GM19023 (cell line): Measurements from ENCODE around the gene SLC2A13.
"Not testable (repeated sequence)": the region's sequence is repeated elsewhere in the genome, so short reads cannot be mapped to it uniquely, and the experiment has no call there.

Experiments used
- ATAC-seq: cut with Tn5 transposase; IDR thresholded peaks from one replicate; pipeline ENCODE4 v1.9.1; 2021; ENCODE audit warnings: mild to moderate bottlenecking, moderate library complexity; ENCODE audit not compliant: unreplicated experiment

Gene SLC2A13

DNA sequence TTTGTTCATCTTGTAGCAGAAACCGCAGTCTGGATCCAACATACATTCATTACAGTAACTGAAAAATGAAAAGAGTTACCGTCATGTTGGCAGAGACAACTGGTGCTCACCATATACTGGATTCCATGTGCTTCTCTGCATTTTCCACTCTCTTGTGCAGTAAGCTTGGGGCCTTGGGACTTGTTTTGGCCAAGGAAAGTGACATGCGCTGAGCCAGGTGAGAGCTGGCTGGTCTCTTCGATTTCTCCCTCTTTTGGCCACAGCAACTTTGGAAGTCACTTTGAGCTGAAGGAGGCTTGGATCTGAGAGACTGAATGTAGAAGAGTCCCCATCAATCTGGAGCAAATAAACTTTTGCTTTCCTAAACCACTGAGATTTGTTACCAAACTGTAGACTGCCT, 275.7 kb downstream of the SLC2A13 start:
- ATAC-seq = no peak

DNA sequence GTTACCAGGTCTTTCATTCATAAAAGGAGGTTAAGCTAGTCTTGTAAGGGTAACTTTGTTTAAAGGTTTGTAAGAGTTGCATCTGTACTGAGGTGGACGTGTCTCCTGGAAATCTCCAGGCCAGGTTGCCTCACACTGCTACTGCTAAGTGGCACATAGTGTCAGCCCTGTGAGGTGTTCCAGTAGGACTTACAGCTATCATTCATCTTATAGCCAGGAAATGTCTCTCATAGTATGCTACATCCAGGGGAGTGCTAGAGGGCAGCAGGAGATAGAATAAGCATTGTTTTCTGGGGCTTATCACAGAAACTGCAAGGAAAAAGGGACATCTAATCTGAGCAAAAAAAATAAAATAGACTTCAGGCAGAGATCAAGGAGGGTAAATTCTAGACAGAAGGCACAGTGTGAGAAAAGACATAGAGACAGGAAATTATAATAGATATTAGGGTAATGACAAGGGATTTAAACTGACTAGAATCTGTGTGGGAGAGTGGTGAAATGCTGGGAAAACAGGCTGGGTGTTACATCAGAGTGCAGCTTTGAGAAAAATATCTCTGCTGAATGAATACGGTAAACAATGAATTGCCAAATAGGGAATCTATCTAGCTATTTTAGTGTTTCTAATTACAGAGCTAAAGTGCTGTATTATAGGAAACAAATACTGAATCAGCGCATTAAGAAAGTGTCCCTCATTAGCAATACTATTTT, 281.2 kb downstream of the SLC2A13 start:
- no peak for ATAC-seq

DNA sequence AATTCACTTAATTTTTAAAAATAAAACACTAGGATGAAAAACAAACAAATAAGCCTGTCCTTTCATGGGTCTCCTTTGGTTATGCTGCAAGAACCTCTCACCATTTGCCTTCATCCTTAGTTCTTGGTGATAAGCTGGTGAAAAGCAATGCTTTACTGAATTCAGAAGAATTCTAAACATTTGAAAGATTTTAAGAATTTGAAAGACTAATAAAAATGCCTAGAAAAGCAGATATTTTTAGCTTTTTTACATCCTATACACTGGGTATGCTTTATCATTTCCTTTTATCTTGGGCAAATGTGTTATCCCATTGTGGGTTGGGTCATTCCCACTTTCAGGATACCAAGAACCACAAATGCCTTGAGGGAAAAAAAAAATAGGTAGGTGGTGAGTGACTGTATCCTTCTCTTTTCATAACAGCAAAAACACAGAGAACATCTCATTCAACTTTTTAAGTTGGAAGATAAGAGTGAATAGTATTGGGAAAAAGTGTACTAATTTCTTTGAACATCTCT, 289.2 kb downstream of the SLC2A13 start:
- no peak for ATAC-seq

DNA sequence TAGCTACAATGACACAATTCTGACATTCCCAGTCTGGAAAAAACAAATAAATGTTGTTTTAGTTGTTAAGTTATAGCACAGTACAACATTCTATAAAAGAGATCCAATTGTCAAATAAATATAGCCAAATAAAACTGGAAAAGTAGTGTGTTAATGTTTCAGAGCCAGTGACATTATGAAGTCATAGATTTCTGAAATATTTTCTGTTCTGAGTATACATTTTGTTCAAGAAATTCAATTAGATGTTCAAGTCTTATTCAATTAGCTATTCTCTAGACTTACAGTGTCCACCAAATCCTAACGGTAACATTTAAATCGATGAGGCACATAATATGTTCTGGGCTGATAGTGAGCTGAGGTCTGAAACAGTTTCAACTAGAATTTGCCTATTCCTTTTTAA, 290.1 kb downstream of the SLC2A13 start:
- no peak for ATAC-seq

DNA sequence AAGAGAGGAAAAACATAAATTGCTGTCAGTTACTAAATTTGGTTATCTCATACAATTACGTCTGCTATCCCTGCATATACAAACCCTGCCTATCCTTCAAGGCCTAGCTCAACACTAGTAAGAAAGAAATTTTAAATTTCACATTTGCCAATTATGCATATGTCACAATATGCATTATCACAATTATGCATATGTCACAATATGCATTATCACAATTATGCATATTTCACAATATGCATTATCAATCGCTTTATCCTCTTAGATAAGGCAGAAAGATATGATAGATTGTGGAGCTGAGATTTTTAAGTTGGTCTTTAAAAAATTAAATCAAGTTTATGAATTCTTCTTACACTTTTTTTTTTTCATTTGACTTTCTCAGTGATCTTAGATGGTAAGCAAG, 291.3 kb downstream of the SLC2A13 start:
- ATAC-seq = no peak

DNA sequence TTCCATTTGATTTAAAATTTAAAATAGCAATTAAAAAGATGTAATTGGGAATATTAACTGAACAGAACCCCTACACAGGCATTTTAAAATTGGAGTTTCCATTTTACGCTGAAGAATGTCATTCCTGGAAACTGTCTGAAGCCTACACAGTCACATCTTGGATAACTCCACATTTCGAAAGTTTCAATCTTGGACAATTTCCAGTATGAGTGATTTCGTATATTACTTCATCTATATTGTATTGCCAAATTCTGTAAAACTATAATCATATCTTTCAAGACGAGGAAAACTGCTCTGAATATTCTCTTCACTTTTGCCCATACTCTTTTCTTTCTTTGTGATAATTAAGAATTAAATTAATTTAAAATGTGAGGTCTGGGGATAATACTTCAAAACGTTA, 292.1 kb downstream of the SLC2A13 start:
- ATAC-seq = no peak

DNA sequence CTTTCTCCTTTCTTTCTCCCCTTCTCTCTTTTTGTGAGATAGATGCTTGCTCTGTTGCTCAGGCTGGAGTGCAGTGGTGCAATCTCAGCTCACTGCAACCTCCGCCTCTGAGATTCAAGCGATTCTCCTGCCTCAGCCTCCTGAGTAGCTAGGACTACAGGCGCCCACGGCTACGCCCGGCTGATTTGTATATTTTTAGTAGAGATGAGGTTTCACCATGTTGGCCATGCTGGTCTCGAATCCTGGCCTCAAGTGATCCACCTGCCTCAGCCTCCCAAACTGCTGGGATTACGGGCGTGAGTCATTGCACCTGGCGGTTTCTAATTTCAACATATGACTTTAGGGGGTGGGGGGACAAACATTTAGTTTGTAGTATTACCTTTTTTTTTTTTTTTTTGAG, 293.4 kb downstream of the SLC2A13 start:
- ATAC-seq = not testable (repeated sequence)

DNA sequence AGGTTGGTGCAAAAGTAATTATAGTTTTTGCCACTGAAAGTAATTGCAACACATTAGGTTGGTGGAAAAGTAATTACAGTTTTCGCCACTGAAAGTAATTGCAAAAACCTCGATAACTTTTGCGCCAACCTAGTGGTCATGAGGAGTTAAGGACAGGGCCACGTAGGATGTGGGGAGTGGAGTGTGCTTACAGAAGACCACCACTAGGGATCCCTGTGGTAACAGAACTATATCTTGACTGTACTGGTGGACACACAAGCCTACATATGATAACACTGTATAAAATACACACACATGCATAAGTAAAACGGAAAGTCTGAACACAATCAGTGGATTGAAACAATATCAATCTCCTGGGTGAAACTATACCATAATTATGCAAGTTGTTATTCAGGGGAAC, 298.8 kb downstream of the SLC2A13 start:
- ATAC-seq = no peak

DNA sequence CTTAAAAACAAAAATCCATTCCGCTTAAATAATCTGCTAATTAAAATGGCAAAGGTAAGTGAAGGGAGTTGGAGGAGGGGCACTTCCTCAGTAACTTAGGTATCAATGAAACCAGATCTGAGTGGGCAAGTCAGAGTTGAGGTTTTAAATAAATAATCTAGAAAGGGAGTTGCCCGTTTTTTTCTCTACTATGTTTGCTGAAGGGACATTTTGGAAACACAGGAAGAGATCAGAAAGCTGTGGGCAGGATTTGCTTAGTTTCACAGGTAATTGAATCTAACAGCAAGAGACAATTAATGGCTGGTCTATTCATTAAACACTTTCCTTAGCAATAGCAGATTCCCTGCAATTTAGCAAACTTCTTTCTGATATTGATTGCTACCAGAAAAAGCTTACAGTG, 300.2 kb downstream of the SLC2A13 start:
- no peak for ATAC-seq

DNA sequence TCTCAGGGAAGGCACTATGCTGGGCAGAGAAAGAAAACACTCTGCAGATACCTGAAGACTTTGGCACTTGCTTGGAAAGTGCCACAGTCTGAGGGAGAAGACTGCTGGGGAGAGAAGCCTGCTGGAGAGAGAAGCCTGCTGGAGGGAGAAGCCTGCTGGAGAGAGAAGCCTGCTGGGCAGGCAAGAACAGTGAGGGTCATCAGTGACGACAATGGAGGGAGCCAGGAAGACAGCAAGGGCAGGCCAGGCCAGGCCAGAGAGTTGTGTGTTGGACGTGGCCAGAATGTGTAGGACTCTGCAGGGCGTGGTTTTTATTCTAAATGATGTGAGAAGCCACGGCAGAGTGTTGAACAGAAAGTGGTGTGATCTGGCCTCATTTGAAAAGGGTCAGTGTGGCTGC, 301.0 kb downstream of the SLC2A13 start:
- no peak for ATAC-seq

DNA sequence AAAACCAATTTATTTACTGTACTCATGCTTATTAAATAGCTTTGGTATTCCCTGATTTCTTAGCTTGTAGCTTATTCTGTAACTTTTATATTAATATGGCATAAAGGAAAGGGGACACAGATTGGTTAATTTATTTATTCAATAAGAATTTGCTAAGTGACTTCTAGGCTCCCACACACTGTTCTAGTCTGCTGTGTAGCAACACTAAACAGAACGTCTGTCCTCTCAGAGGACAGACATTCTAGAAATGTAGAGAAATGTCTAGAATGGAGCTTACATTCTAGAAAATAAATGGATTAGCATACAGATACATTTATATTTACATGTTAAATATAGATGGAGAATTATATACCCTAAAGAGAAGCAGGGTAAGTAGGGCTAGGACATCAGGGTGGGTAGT, 301.4 kb downstream of the SLC2A13 start:
- ATAC-seq = no peak

DNA sequence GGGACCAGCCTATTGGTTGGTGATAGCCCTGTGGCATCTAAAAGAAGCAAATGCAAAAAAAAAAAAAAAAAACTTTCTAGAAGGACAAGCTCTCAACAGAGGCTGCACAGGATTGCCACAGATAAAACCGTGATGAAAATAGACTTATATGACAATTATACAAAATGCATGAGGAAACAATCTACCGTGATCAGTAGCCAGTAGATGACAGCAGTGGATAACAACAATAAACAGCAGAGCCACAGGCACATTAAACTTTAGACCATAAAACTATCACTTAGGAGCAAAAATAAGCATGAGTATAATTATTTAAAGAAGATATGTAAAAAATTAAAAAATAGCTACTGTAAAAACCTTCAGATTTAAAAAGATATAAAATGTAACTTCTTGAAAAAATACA, 302.7 kb downstream of the SLC2A13 start:
- ATAC-seq = no peak

DNA sequence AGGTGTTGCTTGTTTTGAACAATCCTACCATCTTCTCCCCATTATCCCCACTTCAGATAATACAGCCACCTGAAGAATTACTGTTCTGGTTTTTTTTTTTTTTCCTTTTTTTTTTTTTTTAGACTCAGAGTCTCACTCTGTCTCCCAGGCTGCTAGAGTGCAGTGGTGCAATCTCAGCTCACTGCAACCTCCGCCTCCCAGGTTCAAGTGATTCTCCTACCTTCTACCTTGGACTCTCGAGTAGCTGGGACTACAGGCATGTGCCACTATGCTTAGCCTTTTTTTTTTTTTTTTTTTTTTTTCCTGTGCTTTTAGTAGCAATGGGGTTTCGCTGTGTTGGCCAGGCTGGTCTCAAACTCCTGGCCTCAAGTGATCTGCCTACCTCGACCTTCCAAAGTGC, 306.9 kb downstream of the SLC2A13 start:
- ATAC-seq = no peak

DNA sequence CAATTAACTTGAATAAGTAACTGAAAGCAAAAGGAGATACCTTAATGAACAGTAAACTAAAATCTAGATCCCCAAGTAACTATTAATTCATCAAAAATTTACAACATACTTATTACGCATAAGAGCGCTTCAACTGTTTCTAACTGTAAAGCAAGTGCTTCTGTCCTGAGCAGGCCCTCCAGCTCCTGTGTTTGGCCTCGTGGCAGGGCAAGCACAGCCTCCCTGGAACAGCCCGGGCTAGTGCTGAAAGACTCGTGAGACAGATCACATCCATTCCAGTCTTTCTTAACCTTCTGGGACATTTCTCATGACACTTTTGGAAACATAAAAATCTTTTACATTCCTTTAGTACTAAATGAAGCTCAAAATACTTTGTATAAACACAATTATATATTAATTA, 307.5 kb downstream of the SLC2A13 start:
- no peak for ATAC-seq

DNA sequence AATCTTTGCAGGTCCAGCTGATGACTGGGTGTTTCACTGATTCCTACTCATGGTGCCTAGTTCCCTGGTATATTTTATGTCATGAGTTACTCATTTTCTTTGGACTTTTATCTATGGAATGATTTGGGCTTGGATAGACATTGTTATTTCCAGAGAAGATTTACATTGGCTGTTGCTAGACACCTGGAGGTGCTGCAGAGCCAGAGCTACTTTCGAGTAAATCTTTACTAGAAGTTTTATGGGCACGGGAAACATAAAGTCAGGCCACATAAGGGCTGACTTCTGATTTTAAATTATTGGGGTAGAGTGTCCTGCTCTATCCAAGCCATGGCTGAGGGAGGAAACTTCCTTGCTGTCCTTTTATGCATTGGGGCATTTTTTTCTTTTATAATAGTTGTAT, 310.4 kb downstream of the SLC2A13 start:
- ATAC-seq = no peak

DNA sequence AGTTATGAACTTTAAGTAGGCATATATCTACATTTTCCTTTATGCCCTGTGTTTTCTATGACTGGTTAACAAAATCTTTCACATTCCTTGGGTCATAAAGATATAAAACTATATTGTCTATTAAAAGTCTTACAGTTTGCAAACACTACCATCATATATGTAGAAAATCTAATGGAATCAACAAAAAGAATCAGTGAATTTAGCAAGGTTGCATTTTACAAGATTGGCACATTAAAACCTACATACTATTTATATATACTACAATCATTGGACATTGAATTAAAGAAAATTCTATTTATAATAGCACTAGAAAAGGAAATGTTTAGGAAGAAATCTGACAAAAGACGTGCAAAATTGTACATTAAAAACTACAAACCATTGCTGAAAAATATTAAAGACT, 312.9 kb downstream of the SLC2A13 start:
- no peak for ATAC-seq

DNA sequence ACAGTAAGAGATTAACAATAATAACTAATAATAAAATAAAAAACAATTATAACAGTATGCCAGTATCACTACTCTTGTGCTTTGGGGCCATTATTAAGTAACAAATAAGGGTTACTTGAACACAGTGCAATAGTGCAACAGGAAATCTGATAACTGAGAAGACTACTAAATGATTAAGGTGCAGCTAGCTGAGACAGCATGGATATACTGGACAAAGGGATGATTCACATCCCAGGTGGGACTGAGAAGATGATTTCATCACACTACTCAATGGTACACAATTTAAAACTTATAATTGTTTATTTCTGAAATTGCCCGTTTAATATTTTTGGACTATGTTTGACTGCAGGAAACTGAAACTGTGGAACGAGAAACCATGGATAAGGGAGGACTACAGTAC, 317.6 kb downstream of the SLC2A13 start:
- no peak for ATAC-seq

DNA sequence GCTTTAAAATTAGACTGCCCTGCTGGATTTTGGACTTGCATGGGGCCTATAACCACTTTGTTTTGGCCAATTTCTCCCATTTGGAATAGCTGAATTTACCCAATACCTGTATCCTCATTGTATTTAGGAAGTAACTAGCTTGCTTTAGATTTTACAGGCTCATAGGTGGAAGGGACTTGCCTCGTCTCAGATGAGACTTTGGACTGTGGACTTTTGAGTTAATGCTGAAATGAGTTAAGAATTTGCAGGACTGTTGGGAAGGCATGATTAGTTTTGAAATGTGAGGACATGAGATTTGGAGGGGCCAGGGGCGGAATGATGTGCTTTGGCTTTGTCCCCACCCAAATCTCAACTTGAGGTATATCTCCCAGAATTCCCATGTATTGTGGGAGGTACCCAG, 320.1 kb downstream of the SLC2A13 start:
- not testable (repeated sequence) for ATAC-seq

DNA sequence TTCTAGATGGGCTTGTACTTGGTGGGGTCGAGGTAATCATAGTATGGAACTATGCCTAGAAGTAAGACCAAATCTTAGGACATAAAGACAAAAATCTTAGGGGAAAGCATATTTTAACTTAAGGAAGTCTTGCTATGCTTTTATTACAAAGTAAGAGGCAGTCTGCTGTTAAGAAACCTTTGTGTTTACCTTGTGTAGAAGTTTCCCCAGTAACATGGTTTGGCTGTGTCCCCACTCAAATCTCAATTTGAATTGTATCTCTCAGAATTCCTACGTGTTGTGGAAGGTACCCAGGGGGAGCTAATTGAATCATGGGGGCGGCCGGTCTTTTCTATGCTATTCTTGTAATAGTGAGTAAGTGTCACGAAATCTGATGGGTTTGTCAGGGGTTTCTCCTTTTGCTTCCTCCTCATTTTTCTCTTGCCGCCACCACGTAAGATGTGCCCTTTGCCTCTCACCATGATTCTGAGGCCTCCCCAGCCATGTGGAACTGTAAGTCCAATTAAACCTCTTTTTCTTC, 323.8 kb downstream of the SLC2A13 start:
- ATAC-seq = no peak

DNA sequence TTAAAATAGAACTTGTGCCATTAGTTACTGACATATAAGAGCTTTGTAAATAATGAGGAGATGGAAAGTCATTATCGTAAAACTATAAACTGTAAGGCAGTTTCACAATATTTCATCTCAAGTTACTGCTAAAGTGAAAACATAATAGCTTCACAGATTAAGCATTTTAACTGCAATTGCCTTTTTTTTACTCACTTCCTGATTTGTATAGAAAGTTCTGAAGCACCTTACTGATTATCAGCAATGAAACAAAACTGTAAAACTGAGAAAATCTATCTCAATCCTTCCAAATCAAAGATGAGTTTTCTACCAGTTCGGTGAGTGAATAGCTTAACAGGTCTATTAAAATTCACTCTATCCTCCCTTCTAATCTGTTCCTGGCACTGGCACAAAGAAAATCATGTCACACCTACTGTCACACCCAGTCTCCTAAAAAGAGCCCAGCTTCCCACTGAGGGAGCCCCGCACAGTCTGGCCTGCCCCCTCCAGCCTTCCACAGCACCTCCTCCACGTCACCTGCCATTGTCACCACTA, 324.9 kb downstream of the SLC2A13 start:
- no peak for ATAC-seq

DNA sequence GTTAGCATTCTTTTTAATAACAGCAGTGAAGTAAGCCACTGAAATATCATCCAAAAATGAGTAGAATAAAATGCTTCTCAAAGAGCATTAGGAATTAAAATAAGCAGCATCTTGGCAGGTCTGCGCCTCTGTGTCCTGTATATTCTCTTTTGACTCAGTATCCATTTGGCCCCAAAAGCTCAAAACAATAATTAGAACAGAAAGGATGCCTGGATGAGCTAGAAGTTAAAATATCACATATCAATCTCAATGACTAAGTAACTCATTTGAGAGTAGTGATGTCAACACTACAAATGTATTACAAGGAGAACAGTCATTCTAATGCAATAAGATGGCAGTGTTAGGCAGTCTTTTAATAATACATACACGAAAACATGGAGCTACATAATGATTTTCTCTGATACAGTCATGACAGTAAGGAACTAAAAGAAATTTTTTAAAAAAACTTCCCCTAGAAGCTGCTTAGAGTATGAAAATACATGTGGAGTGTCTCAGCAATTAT, 325.4 kb downstream of the SLC2A13 start:
- ATAC-seq = no peak

DNA sequence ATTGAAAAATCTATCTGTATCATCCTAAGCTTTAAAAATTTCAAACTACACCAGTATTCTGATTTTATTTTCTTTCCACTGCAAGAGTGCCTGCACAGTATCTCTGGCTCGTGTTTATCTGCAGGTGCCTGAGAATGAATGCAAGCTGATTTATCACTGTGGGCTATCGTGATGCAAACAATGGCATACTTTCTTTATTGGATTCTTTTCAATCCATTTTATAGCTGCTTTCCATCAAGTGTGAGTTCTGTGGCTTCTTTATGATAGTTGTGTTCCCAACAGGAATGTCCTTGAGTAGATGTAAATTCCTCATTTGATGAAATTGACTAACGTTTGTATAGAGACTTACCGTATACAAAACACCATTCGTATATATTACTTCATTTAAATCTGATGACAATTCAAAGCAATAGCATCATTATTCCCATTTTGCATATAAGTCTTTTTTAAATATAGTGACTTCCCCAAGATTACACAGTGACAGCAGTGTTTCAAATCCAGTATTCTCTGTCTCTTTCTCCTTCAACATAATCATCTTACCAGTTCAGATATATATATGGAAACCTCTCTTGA, 326.0 kb downstream of the SLC2A13 start:
- no peak for ATAC-seq
